ENCODE data around the gene RTTN. TPM values are rescaled to one million over a fixed set of nuclear protein-coding genes. Genes with fewer than 3 reads are reported as not detected.
A peak's percentile ranks its signal among the peaks of the same experiment; 100 is the strongest.

Gene RTTN
- polyA plus RNA-seq, 1 donor: 13.0 TPM

- DNase-seq: no peak
Measured at GRCh38 chr18:70197026-70197425, 8.5 kb downstream of the RTTN start.

DNA sequence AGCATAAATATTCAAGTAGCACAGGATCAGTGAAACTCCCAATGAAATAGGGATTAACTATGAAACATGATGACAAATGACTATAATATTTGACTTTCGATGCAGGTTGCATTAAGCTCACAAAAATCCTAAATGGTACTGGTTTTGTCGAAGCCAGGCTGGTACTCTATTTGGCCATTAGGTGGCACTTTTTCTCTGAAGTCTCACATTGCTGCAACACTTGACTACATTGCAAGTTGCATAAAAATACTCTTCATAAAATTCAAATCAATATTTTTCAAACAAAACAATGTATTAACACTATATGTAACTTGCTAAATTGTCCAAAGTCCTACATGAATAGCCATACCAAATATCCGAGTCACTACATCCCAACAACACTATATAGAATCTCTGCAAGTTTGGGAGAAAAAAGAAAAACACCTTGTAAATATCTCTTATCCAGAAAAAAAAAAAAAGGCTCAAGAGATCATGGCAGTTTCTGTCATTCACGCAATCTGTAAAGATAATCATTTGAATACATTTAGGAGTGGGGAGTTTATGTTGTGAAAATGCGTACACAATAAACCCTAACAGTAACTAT is 9.5 kb downstream of the RTTN start:
- peak; percentile 26 for DNase-seq

- no peak for DNase-seq
Measured at GRCh38 chr18:70195014-70195614, 10.4 kb downstream of the RTTN start.

DNA sequence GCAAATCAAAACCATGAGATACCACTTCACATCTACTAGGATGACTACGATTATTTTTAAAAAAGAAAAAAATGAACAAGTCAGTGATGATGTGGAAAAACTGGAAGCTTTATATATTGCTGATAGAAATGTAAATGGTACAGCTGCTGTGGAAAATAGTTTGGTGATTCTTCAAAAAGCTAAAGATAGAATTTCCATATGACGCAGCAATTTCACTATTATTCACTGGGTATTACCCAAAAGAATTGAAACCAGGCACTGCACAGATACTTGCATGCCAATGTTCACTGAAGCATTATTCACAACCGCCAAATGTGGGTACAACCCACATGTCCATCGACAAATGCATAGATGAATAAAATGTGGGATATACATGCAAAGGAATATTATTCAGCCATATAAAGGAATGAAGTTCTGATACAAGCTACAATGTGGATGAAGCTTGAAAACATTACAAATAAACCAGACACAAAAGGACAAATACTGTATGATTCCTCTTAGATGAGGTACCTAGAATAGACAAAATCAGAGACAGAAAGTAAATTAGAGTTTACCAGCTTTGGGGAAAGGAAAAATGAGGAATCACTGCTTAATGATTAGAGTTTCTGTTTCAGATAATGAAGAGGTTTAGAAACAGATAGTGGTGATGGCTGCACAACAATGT is 11.1 kb downstream of the RTTN start:
- DNase-seq: no peak

- no peak for DNase-seq
Measured at GRCh38 chr18:70190529-70190928, 15.0 kb downstream of the RTTN start.

DNA sequence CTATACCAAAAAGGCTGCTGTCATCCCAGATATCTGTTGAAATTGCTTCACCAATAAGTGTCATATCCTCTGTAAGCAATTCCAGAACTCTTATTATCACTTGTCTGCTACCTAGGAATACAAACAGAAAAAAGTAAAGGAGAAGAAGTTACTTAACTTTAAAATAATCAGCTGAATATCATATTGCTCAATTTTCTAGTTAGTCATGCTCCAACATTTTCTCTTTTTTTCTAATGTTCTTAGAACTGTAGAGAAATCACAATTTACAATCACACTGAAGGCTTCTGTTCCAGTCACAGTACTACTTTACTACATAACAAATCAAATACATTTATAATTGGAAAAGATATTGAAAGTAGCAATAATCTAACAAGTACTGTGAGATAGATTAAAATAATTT is 17.4 kb downstream of the RTTN start:
- no peak for DNase-seq

- DNase-seq: no peak
Measured at GRCh38 chr18:70183441-70183840, 22.0 kb downstream of the RTTN start.

GRCh38 chr18:70182548-70182947 is 22.9 kb downstream of the RTTN start:
- DNase-seq: no peak

DNA sequence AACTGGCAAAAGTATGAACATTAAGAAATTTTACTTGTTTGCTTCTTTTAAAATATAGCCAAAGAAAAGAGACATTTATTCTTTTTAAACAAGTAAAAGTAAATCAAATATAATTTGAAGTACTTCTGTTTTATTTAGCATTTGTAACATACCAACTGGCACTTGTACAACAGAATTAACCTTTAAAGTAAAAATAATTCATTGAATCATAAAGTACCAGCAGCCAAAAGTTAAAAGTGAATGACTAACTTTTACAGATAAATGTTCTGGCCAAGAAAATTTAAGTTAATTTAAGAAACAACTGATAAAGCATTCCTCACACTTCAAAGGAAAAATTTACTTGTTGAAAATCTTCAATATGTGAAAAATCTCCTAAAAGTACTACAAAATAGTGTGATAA is 23.8 kb downstream of the RTTN start:
- DNase-seq: no peak

GRCh38 chr18:70181015-70181414 is 24.5 kb downstream of the RTTN start:
- DNase-seq: no peak

DNA sequence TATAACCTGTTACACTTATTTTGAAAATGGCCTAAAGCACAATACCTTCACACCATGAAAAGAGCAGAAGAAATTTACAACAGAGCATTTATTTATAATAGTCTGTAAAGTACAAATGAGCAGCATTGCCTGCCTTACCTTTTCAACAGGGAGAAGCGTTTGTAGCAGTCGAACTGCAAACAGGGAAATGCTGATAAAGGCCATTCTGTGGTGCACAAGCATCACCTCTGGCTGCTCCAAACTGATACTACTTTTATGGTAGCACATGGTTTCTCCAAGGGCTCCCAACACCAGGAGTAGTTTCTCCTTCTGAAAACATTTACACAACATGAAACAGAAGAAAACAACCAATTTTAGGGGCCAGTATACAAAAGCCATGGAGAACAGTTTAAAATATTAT is 28.9 kb downstream of the RTTN start:
- DNase-seq: no peak

GRCh38 chr18:70175216-70175615 is 30.3 kb downstream of the RTTN start:
- no peak for DNase-seq

DNA sequence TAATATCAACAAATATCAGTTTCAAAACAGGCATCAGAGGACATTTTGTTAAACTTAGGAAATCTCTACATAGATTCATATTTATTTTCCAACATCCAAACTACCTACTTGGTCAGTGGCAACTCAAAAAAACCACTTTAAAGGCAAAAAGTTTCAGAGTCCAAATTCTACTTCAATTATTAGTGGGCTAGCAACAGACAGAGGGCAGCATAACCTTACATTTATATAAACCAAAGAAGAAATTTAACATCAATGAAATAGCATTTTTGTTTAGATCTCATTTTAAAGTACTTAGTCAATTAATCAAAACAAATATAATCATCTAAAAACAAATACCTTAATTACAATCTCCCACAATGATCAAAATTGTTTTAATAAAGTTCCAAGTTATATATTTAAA is 33.3 kb downstream of the RTTN start:
- no peak for DNase-seq

- DNase-seq: no peak
Measured at GRCh38 chr18:70169747-70170146, 35.7 kb downstream of the RTTN start.

GRCh38 chr18:70166668-70167067 is 38.8 kb downstream of the RTTN start:
- DNase-seq: no peak

GRCh38 chr18:70165936-70166335 is 39.6 kb downstream of the RTTN start:
- DNase-seq: no peak

GRCh38 chr18:70160073-70160678 is 45.3 kb downstream of the RTTN start:
- DNase-seq: no peak

- DNase-seq: no peak
Measured at GRCh38 chr18:70158992-70159717, 46.3 kb downstream of the RTTN start.

GRCh38 chr18:70156886-70157285 is 48.6 kb downstream of the RTTN start:
- no peak for DNase-seq

GRCh38 chr18:70154591-70155194 is 50.8 kb downstream of the RTTN start:
- DNase-seq: no peak

- DNase-seq: no peak
Measured at GRCh38 chr18:70151614-70152013, 53.9 kb downstream of the RTTN start.

DNA sequence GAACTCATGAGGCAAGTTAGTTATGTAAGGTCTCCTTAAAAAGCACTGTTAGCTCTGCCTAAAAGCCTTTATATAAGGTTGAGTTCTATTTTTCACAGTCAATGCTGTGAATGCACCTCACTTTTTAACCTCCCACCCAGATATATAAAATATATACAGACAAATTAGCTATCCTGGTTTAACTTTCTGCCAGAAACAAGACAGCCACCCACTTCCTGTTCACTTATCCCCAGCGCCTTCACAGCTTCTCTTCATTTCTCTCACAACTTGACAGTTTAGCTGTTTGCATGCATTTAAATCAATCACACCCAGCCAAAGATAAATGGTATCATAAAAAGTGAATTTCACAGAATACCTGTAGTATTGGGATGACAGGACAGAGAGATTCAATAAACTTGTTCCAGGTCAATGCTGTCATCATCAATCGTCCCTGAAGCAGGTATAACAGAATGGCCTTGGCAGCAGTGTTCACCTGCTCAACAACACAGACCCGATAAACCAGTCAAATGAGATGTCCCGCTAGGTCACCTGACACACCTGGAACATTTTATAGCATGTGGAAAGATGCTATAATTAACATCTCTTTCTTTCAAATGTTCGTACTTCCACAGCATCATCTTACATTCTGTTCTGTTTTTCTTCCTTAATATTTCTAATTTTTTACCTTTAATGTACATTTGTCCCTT is 55.7 kb downstream of the RTTN start:
- no peak for DNase-seq

All from hindlimb muscle (tissue), 1 donor.